GM12878 (cell line): ENCODE data around the gene ARFGAP3. TPM values are rescaled to one million over a fixed set of nuclear protein-coding genes. Genes with fewer than 3 reads are reported as not detected.

Source experiments
- ATF7 ChIP-seq: fragments of 450-650 bp; IDR thresholded peaks from 2 replicates; pipeline ENCODE4 v1.6.1; 2016; ENCODE audit warnings: low read depth, mild to moderate bottlenecking
- BACH1 ChIP-seq: fragments of 450-650 bp; IDR thresholded peaks from 2 replicates; pipeline ENCODE4 v1.6.1; 2017; ENCODE audit warnings: mild to moderate bottlenecking, borderline replicate concordance
- BHLHE40 ChIP-seq, 2 experiments: fragments of 450-650 bp in 1 of 2; IDR thresholded peaks; 2 replicates each; pipeline ENCODE4 v1.6.1; 2011 to 2017; ENCODE audit warnings: low read depth in 2 of 2, borderline replicate concordance in 1 of 2, improper control_type of control experiment in 1 of 2, low read length in 1 of 2, mild to moderate bottlenecking in 1 of 2
- BRCA1 ChIP-seq: IDR thresholded peaks from 2 replicates; pipeline ENCODE4 v1.6.1; 2011; ENCODE audit warnings: low read depth, low read length, improper control_type of control experiment
- CBFB ChIP-seq: IDR thresholded peaks from 2 replicates; pipeline ENCODE4 v1.6.1; 2016; ENCODE audit warnings: antibody characterized with exemption, low read depth
- DPF2 ChIP-seq: fragments of 450-650 bp; IDR thresholded peaks from 2 replicates; pipeline ENCODE4 v1.6.1; 2017; ENCODE audit warnings: mild to moderate bottlenecking
- EED ChIP-seq: sonication (generic); IDR thresholded peaks from 2 replicates; pipeline ENCODE4 v1.6.1; 2016; ENCODE audit warnings: antibody characterized with exemption, low read depth
- ETV6 ChIP-seq, 2 experiments: fragments of 450-650 bp in 1 of 2; IDR thresholded peaks in 1 of 2; conservative IDR thresholded peaks in 1 of 2; 2 replicates each; pipeline ENCODE4 v1.6.1; 2014; ENCODE audit warnings: antibody characterized with exemption in 1 of 2, borderline replicate concordance in 1 of 2, low read depth in 1 of 2, mild to moderate bottlenecking in 1 of 2, moderate library complexity in 1 of 2
- HDAC6 ChIP-seq: fragments of 200-600 bp; sonication (generic); IDR thresholded peaks from one replicate; pipeline ENCODE4 v1.8.0; 2017; ENCODE audit warnings: antibody characterized with exemption; ENCODE audit not compliant: unreplicated experiment
- KLF5 ChIP-seq: fragments of 450-650 bp; IDR thresholded peaks from 2 replicates; pipeline ENCODE4 v1.6.1; 2014; ENCODE audit warnings: mild to moderate bottlenecking; ENCODE audit not compliant: partially characterized antibody
- MEF2B ChIP-seq: fragments of 450-650 bp; IDR thresholded peaks from 2 replicates; pipeline ENCODE4 v1.6.1; 2018; ENCODE audit warnings: mild to moderate bottlenecking, moderate library complexity; ENCODE audit not compliant: partially characterized antibody, poor library complexity, severe bottlenecking
- NFYA ChIP-seq: IDR thresholded peaks from 2 replicates; pipeline ENCODE4 v1.6.1; 2011; ENCODE audit warnings: low read depth, mild to moderate bottlenecking, low read length, improper control_type of control experiment, borderline replicate concordance
- PAX5 ChIP-seq: IDR thresholded peaks from 2 replicates; pipeline ENCODE4 v1.6.1; 2011; ENCODE audit warnings: low read depth, low read length, borderline replicate concordance
- POU2F2 ChIP-seq: IDR thresholded peaks from 3 replicates; pipeline ENCODE4 v1.6.1; 2011; ENCODE audit warnings: low read depth, mild to moderate bottlenecking, low read length, borderline replicate concordance
- RAD51 ChIP-seq: fragments of 450-650 bp; IDR thresholded peaks from 2 replicates; pipeline ENCODE4 v1.6.1; 2016; ENCODE audit warnings: moderate library complexity, mild to moderate bottlenecking, inconsistent platforms
- RFX5 ChIP-seq: IDR thresholded peaks from 2 replicates; pipeline ENCODE4 v1.6.1; 2011; ENCODE audit warnings: low read depth, low read length, improper control_type of control experiment
- SMAD5 ChIP-seq: IDR thresholded peaks from 2 replicates; pipeline ENCODE4 v1.6.1; 2016; ENCODE audit warnings: antibody characterized with exemption, low read depth
- SP1 ChIP-seq: IDR thresholded peaks from one replicate; pipeline ENCODE4 v1.6.1; 2011; ENCODE audit warnings: low read depth, low read length
- SPI1 ChIP-seq: IDR thresholded peaks from 2 replicates; pipeline ENCODE4 v1.6.1; 2011; ENCODE audit warnings: low read depth, mild to moderate bottlenecking, low read length, moderate library complexity, borderline replicate concordance; ENCODE audit not compliant: insufficient read depth
- SREBF2 ChIP-seq: IDR thresholded peaks from 2 replicates; pipeline ENCODE4 v1.6.1; 2012; ENCODE audit warnings: mild to moderate bottlenecking, low read length
- YBX1 ChIP-seq: fragments of 450-650 bp; IDR thresholded peaks from 2 replicates; pipeline ENCODE4 v1.6.1; 2016; ENCODE audit warnings: antibody characterized with exemption
- YY1 ChIP-seq: IDR thresholded peaks from 2 replicates; pipeline ENCODE4 v1.6.1; 2011; ENCODE audit warnings: low read depth, mild to moderate bottlenecking, low read length
- ZZZ3 ChIP-seq: IDR thresholded peaks from 2 replicates; pipeline ENCODE4 v1.6.1; 2011; ENCODE audit warnings: low read depth; ENCODE audit not compliant: control insufficient read depth, insufficient read length
- polyA plus RNA-seq, 11 experiments: library from polyadenylated mRNA; depleted of rRNA in 4 of 11; unstranded in 6 of 11; stranded (reverse) in 5 of 11; fragments of >200 nt; fragmentation: Nextera tagmentation in 4 of 11; fragmentation: Illumina TruSeq in 1 of 11; extraction: Ambion mirVana in 4 of 11; extraction: Trizol in 1 of 11; gene quantifications; 1 replicate in 1 of 11; 2 replicates in 10 of 11; pipeline versions ENCODE4 v1.2.1 to v1.2.3, GENCODE V29; 2011 to 2016; ENCODE audit warnings: inconsistent platforms in 2 of 11, missing spikeins in 2 of 11, low read depth in 1 of 11
- total RNA-seq, 4 experiments: library from RNA; depleted of rRNA in 3 of 4; stranded (reverse); fragments of >200 nt in 3 of 4; fragmentation: Illumina TruSeq in 1 of 4; extraction: Trizol in 1 of 4; gene quantifications; 2 replicates each; pipeline versions ENCODE4 v1.2.1 to v1.2.3, GENCODE V29; 2013 to 2021
- TF ChIP-seq, protein P1 (sequence below): IDR thresholded peaks from 2 replicates; pipeline ENCODE4 v1.6.1; 2012; ENCODE audit warnings: low read depth, low read length, improper control_type of control experiment
- TF ChIP-seq, protein P2 (sequence below): fragments of 450-650 bp; IDR thresholded peaks from 2 replicates; pipeline ENCODE4 v1.6.1; 2017; ENCODE audit warnings: borderline replicate concordance
- TF ChIP-seq, protein P3 (sequence below): fragments of 450-650 bp; IDR thresholded peaks from 2 replicates; pipeline ENCODE4 v1.6.1; 2016; ENCODE audit warnings: mild to moderate bottlenecking
- TF ChIP-seq, protein P4 (sequence below): IDR thresholded peaks from 2 replicates; pipeline ENCODE4 v1.6.1; 2011; ENCODE audit warnings: mild to moderate bottlenecking, low read depth, low read length, moderate library complexity; ENCODE audit not compliant: insufficient replicate concordance

ARFGAP3 gene
- total and polyA plus RNA-seq, 10 of the 15 experiments (the other 5 are each of a cell fraction or from before 2014, with no cell fraction given) = 29.7 to 50.8 (median 39.5) TPM

DNA sequence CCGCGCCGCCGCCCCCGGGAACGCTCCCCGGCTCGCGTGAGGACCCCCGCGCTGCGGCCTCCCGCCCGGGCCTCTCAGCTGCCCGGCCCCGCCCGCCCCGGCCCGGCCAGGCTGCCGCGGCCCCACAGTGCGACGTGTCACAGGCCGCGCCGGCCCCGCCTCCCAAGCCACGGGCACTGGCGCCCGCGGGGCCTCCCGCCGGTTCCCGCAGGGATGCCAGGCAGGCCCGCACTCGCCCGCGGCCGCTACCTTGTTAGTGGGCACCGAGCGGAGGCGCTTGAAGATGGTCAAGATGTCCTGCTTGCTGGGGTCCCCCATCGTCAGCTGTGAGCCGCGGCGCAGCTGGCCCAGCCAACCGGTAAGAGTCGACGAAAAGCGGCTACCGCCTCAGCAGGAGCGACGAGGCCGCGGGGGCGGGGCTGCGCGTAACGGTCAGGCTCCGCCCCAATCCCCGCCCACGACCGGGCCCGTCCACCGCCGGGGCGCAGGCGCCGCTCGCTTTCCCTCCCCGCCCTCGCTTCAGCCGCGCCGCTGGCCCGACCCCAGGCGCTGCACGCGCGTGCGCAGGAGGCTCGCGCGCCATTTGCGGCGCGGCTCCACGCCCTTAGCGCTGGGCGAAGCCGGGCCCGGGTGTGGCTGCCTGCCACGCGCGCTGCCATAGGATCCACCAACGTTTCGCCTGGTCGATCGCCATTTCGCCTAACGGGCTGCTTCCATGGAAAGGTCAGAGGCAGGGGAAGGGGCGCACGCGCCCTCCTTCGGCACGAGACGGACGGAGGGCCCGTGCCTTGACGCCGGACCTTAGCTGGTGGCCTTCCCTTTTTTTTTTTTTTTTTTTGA is at the start of gene ARFGAP3 (continued):
- TF ChIP-seq YY1 (peak; percentile 86), CBFB (no peak), SPI1 (no peak), SP1 (peak; percentile 56), SREBF2 (no peak), HDAC6 (no peak), ETV6 (conservative IDR thresholded peaks at IDR 0.05 in 1 of 2, IDR thresholded peaks at IDR 0.05 in 1 of 2; ENCODE audit: borderline replicate concordance in 1 of 2, low read depth in 1 of 2) (no peak), PAX5 (peak; percentile 65; the same call in 1 of the 2 replicates), BHLHE40 (IDR thresholded peaks at IDR 0.05; ENCODE audit: borderline replicate concordance in 1 of 2, low read depth in 2 of 2, low read length in 1 of 2) (peak; percentile 40 to 72; a peak in 2 of 4 replicates), BRCA1 (no peak), DPF2 (peak; percentile 78), RAD51 (no peak), SMAD5 (no peak), ZZZ3 (no peak), BACH1 (peak; percentile 58), RFX5 (no peak), YBX1 (no peak), KLF5 (peak; percentile 78), POU2F2 (0 out of 3 replicates have a peak, but pooled peaks have one; percentile 10), NFYA (no peak), EED (no peak), ATF7 (no peak), MEF2B (no peak)
- TF ChIP-seq, protein P1, sequence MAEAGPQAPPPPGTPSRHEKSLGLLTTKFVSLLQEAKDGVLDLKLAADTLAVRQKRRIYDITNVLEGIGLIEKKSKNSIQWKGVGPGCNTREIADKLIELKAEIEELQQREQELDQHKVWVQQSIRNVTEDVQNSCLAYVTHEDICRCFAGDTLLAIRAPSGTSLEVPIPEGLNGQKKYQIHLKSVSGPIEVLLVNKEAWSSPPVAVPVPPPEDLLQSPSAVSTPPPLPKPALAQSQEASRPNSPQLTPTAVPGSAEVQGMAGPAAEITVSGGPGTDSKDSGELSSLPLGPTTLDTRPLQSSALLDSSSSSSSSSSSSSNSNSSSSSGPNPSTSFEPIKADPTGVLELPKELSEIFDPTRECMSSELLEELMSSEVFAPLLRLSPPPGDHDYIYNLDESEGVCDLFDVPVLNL = no peak
- TF ChIP-seq, protein P2, sequence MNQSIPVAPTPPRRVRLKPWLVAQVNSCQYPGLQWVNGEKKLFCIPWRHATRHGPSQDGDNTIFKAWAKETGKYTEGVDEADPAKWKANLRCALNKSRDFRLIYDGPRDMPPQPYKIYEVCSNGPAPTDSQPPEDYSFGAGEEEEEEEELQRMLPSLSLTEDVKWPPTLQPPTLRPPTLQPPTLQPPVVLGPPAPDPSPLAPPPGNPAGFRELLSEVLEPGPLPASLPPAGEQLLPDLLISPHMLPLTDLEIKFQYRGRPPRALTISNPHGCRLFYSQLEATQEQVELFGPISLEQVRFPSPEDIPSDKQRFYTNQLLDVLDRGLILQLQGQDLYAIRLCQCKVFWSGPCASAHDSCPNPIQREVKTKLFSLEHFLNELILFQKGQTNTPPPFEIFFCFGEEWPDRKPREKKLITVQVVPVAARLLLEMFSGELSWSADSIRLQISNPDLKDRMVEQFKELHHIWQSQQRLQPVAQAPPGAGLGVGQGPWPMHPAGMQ = no peak
- TF ChIP-seq, protein P3, sequence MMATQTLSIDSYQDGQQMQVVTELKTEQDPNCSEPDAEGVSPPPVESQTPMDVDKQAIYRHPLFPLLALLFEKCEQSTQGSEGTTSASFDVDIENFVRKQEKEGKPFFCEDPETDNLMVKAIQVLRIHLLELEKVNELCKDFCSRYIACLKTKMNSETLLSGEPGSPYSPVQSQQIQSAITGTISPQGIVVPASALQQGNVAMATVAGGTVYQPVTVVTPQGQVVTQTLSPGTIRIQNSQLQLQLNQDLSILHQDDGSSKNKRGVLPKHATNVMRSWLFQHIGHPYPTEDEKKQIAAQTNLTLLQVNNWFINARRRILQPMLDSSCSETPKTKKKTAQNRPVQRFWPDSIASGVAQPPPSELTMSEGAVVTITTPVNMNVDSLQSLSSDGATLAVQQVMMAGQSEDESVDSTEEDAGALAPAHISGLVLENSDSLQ = no peak
- TF ChIP-seq, protein P4, sequence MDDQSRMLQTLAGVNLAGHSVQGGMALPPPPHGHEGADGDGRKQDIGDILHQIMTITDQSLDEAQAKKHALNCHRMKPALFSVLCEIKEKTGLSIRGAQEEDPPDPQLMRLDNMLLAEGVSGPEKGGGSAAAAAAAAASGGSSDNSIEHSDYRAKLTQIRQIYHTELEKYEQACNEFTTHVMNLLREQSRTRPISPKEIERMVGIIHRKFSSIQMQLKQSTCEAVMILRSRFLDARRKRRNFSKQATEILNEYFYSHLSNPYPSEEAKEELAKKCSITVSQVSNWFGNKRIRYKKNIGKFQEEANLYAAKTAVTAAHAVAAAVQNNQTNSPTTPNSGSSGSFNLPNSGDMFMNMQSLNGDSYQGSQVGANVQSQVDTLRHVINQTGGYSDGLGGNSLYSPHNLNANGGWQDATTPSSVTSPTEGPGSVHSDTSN = peak; percentile 12
